ENCODE measurements around the gene FBXW11. TPM values are rescaled to one million over a fixed set of nuclear protein-coding genes. Genes with fewer than 3 reads are reported as not detected.
A peak's percentile ranks its signal among the peaks of the same experiment; 100 is the strongest.

Gene FBXW11
- total RNA-seq, 1 experiment from 2014 or later: 34.9 TPM

DNA sequence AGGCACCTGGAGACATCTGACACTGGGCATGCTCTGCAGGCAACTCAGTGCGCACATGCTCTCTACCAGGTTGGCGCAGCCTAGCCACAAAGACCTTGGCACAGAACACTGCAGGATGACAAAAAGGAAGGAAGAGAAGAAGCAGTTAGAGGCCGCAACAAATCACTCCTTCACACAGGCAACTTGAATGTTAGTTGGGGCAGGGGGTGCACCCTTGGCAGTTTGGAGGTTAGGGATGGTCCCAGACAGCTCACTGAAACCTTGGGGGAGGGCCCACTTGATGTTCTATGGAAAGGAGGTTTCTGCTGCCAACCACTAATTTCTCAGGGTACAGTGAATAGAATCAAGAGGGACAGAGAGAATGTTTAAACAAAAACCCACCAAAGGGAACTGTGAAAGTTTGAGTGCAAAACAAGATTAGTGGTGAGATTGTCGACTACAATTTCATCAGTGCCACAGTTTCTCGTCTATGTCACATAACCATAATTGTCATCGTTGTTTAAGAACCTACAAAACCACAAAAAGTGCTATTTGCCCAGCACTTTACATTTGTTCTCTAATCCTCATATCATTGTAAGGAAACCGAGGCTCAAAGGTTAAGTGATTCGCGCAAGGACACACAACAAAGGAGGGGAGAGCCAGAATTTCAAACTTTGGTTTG lies 48.7 kb downstream of the FBXW11 start:
- peaks cover 42% of the 10 kb centered on the region for H3K4me1 ChIP-seq (ENCODE audit: insufficient read depth, low read length, poor library complexity, severe bottlenecking)
- no peak overlapping the region for H3K4me3 ChIP-seq (ENCODE audit: low read depth, low read length, poor library complexity, severe bottlenecking)
- ChIA-PET POLR2A (ENCODE audit: low non-redundant PET) (no interaction called here), CTCF (interaction anchor here (0.6 kb wide), 1 partner anchor 91 kb away, joined by 3 read pairs; no protein-coding TSS in a partner anchor)
- H3K9me3 ChIP-seq (ENCODE audit: low read depth, low read length, poor library complexity, severe bottlenecking): no peaks in the 10 kb centered on the region
- no TSS peak for BruUV-seq (replicated peaks)
- intact Hi-C loops (cut with micrococcal nuclease; ENCODE audit: unreplicated experiment): no loop called here
- H3K36me3 ChIP-seq (ENCODE audit: insufficient read depth, low read length, poor library complexity, severe bottlenecking): no peaks in the 10 kb centered on the region
- DNase-seq (ENCODE audit: low spot score): no peak
- H3K27me3 ChIP-seq (replicated peaks; ENCODE audit: insufficient read depth, low read depth, low read length, poor library complexity): no peaks in the 10 kb centered on the region
- no peak for TF ChIP-seq EZH2 (IDR thresholded peaks at IDR 0.05; ENCODE audit: borderline replicate concordance, low read depth, low read length, poor library complexity, severe bottlenecking)
- no peak for TF ChIP-seq CTCF (conservative IDR thresholded peaks at IDR 0.05; ENCODE audit: low read depth, low read length)
- H3K27ac ChIP-seq (ENCODE audit: low read depth, low read length, poor library complexity, severe bottlenecking): peak overlapping the region; percentile 39

DNA sequence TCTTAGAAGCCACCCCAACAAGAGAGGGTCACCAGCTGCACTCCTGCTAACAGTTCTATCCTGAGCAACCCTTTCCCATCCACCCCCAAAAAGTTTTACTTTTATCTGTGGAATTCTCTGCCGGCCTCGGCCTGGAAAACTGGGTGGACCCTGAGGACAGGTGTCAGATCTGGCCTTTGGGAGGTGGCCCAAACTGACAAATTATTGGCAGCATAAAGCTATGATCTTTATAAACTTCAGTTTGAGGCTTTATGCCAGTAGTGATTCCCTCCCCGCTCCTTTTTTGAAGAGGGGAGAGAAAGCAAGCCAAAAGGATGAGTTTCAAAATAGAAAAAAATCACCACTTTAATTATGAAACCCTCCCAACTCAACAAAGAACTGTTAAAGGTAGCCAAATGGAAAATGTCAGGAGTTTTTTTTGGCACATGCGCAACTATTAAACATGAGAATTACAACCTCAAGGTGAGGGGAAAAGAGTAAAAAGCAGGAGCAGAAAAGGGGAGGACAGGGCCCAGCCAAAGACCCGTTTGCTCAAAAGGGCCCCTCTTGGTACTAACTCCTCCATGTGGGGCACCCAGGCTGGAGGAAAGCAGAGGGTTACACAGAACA lies 49.4 kb downstream of the FBXW11 start:
- no TSS peak for BruUV-seq (replicated peaks)
- Histone ChIP-seq H3K27ac (ENCODE audit: low read depth, low read length, poor library complexity, severe bottlenecking) (no peak overlapping the region), H3K4me1 (ENCODE audit: insufficient read depth, low read length, poor library complexity, severe bottlenecking) (peaks cover 34% of the 10 kb centered on the region), H3K36me3 (ENCODE audit: insufficient read depth, low read length, poor library complexity, severe bottlenecking) (no peaks in the 10 kb centered on the region), H3K4me3 (ENCODE audit: low read depth, low read length, poor library complexity, severe bottlenecking) (no peak overlapping the region), H3K9me3 (ENCODE audit: low read depth, low read length, poor library complexity, severe bottlenecking) (no peaks in the 10 kb centered on the region), H3K27me3 (replicated peaks; ENCODE audit: insufficient read depth, low read depth, low read length, poor library complexity) (no peaks in the 10 kb centered on the region)
- intact Hi-C loops (cut with micrococcal nuclease; ENCODE audit: unreplicated experiment): no loop called here
- POLR2A ChIA-PET (ENCODE audit: low non-redundant PET): no interaction called here
- CTCF ChIA-PET: no interaction called here
- TF ChIP-seq EZH2 (IDR thresholded peaks at IDR 0.05; ENCODE audit: borderline replicate concordance, low read depth, low read length, poor library complexity, severe bottlenecking) (no peak), CTCF (conservative IDR thresholded peaks at IDR 0.05; ENCODE audit: low read depth, low read length) (no peak)
- DNase-seq (ENCODE audit: low spot score): no peak

- Histone ChIP-seq H3K27ac (ENCODE audit: low read depth, low read length, poor library complexity, severe bottlenecking) (no peak overlapping the region), H3K9me3 (ENCODE audit: low read depth, low read length, poor library complexity, severe bottlenecking) (no peaks in the 10 kb centered on the region), H3K36me3 (ENCODE audit: insufficient read depth, low read length, poor library complexity, severe bottlenecking) (no peaks in the 10 kb centered on the region), H3K27me3 (replicated peaks; ENCODE audit: insufficient read depth, low read depth, low read length, poor library complexity) (no peaks in the 10 kb centered on the region), H3K4me3 (ENCODE audit: low read depth, low read length, poor library complexity, severe bottlenecking) (no peak overlapping the region), H3K4me1 (ENCODE audit: insufficient read depth, low read length, poor library complexity, severe bottlenecking) (peaks cover 31% of the 10 kb centered on the region)
- ChIA-PET CTCF (no interaction called here), POLR2A (ENCODE audit: low non-redundant PET) (no interaction called here)
- no peak for DNase-seq (ENCODE audit: low spot score)
- intact Hi-C loops (cut with micrococcal nuclease; ENCODE audit: unreplicated experiment): no loop called here
- no peak for TF ChIP-seq EZH2 (IDR thresholded peaks at IDR 0.05; ENCODE audit: borderline replicate concordance, low read depth, low read length, poor library complexity, severe bottlenecking)
- TF ChIP-seq CTCF (conservative IDR thresholded peaks at IDR 0.05; ENCODE audit: low read depth, low read length): no peak
- BruUV-seq (replicated peaks): no TSS peak
Observed at GRCh38 chr5:171956314-171956713, 50.1 kb downstream of the FBXW11 start.
